HEK293 (cell line): ENCODE data around the gene DMD.

Experiments used
- CTCF ChIA-PET: fragments of 350-600 bp; formaldehyde crosslinking; extraction: SDS; loops from one replicate; lab custom pipeline; 2021; ENCODE audit warnings: antibody characterized with exemption; lab: Yijun Ruan, JAX
- POLR2A ChIA-PET: fragments of 300-600 bp; formaldehyde crosslinking; extraction: SDS; loops from one replicate; lab custom pipeline; 2020; ENCODE audit warnings: antibody characterized with exemption, inconsistent platforms; lab: Yijun Ruan, JAX
- H3K27ac ChIP-seq: fragments of 200-500 bp; sonication (Bioruptor generic); 2 replicates; pipeline ENCODE4 v1.5.1; 2014; ENCODE audit warnings: low read depth, low read length, control low read depth, inconsistent platforms; ENCODE audit errors: extremely low read depth
- H3K36me3 ChIP-seq, 2 experiments: fragments of 200-500 bp in 1 of 2; sonication (Bioruptor generic) in 1 of 2; 1 replicate in 1 of 2; 2 replicates in 1 of 2; pipeline ENCODE4 v1.5.1; 2014 to 2017; ENCODE audit warnings: inconsistent platforms in 2 of 2, low read length in 2 of 2; ENCODE audit not compliant: control insufficient read depth in 2 of 2, insufficient read depth in 1 of 2
- H3K4me1 ChIP-seq: fragments of 200-500 bp; sonication (Bioruptor generic); 2 replicates; pipeline ENCODE4 v1.5.1; 2014; ENCODE audit warnings: mild to moderate bottlenecking, low read length, inconsistent platforms; ENCODE audit not compliant: control insufficient read depth, insufficient read depth
- H3K4me3 ChIP-seq: 2 replicates; pipeline ENCODE4 v1.5.1; 2011; ENCODE audit warnings: low read depth, mild to moderate bottlenecking, control low read depth, low read length, moderate library complexity
- H3K9me3 ChIP-seq: fragments of 200-500 bp; sonication (Bioruptor generic); 2 replicates; pipeline ENCODE4 v1.5.1; 2014; ENCODE audit warnings: low read depth, low read length, inconsistent platforms; ENCODE audit not compliant: control insufficient read depth, insufficient read depth
- KLF16 ChIP-seq: fragments of 450-650 bp; formaldehyde crosslinking; IDR thresholded peaks from 2 replicates; pipeline ENCODE4 v1.5.1; 2017; ENCODE audit warnings: missing biosample characterization, missing genetic modification characterization
- SALL2 ChIP-seq: fragments of 450-650 bp; formaldehyde crosslinking; IDR thresholded peaks from 2 replicates; pipeline ENCODE4 v1.5.0; 2017; ENCODE audit warnings: missing biosample characterization, mild to moderate bottlenecking, missing genetic modification characterization, borderline replicate concordance
- ZBTB8A ChIP-seq: fragments of 450-650 bp; formaldehyde crosslinking; IDR thresholded peaks from 2 replicates; pipeline ENCODE4 v1.5.1; 2016; ENCODE audit warnings: missing biosample characterization, missing genetic modification characterization
- ZNF132 ChIP-seq: fragments of 450-650 bp; formaldehyde crosslinking; IDR thresholded peaks from 2 replicates; pipeline ENCODE4 v1.5.1; 2017; ENCODE audit warnings: missing biosample characterization, missing genetic modification characterization, borderline replicate concordance
- ZNF140 ChIP-seq: fragments of 450-650 bp; formaldehyde crosslinking; IDR thresholded peaks from 2 replicates; pipeline ENCODE4 v1.5.1; 2016; ENCODE audit warnings: missing biosample characterization, missing genetic modification characterization
- ZNF221 ChIP-seq: fragments of 450-650 bp; formaldehyde crosslinking; IDR thresholded peaks from 2 replicates; pipeline ENCODE4 v1.5.1; 2017; ENCODE audit warnings: missing biosample characterization, missing genetic modification characterization, borderline replicate concordance
- ZNF266 ChIP-seq: fragments of 450-650 bp; formaldehyde crosslinking; IDR thresholded peaks from 2 replicates; pipeline ENCODE4 v1.5.1; 2016; ENCODE audit warnings: missing biosample characterization, missing genetic modification characterization, low read depth
- ZNF350 ChIP-seq: fragments of 450-650 bp; formaldehyde crosslinking; IDR thresholded peaks from 2 replicates; pipeline ENCODE4 v1.5.0; 2017; ENCODE audit warnings: missing biosample characterization, mild to moderate bottlenecking, missing genetic modification characterization
- ZNF529 ChIP-seq: fragments of 450-650 bp; formaldehyde crosslinking; IDR thresholded peaks from 2 replicates; pipeline ENCODE4 v1.5.1; 2017; ENCODE audit warnings: missing genetic modification characterization, missing biosample characterization; ENCODE audit not compliant: insufficient replicate concordance
- ZNF629 ChIP-seq: fragments of 450-650 bp; formaldehyde crosslinking; IDR thresholded peaks from 2 replicates; pipeline ENCODE4 v1.5.1; 2017; ENCODE audit warnings: missing biosample characterization, missing genetic modification characterization
- TF ChIP-seq, protein P1 (sequence below): fragments of 450-650 bp; formaldehyde crosslinking; IDR thresholded peaks from 2 replicates; pipeline ENCODE4 v1.5.1; 2016; ENCODE audit warnings: missing biosample characterization, missing genetic modification characterization
- TF ChIP-seq, protein P2 (sequence below): fragments of 450-650 bp; formaldehyde crosslinking; IDR thresholded peaks from 2 replicates; pipeline ENCODE4 v1.5.1; 2016; ENCODE audit warnings: missing biosample characterization, missing genetic modification characterization
- TF ChIP-seq, protein P3 (sequence below): fragments of 450-650 bp; formaldehyde crosslinking; IDR thresholded peaks from 2 replicates; pipeline ENCODE4 v1.5.0; 2017; ENCODE audit warnings: missing biosample characterization, missing genetic modification characterization, borderline replicate concordance
- TF ChIP-seq, protein P4 (sequence below): fragments of 450-650 bp; formaldehyde crosslinking; IDR thresholded peaks from 2 replicates; pipeline ENCODE4 v1.5.1; 2016; ENCODE audit warnings: missing biosample characterization, missing genetic modification characterization
- TF ChIP-seq, protein P5 (sequence below): fragments of 450-650 bp; formaldehyde crosslinking; IDR thresholded peaks from 2 replicates; pipeline ENCODE4 v1.5.1; 2016; ENCODE audit warnings: missing biosample characterization, missing genetic modification characterization, borderline replicate concordance

Gene DMD

DNA sequence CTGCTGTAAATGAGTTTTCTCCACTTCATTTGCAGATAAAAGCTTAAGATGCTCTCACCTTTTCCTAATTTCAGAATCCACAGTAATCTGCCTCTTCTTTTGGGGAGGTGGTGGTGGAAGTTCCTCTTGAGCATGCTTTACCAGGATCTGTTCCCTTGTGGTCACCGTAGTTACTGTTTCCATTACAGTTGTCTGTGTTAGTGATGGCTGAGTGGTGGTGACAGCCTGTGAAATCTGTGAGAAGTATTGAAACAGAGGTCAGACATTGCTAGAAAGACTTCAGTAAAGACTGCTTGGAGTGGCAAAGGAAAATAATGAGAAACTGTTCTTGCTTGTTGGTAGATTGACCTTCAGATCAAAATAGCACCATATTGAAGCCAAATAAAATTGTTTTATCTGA, 666.2 kb downstream of the DMD start (continued):
- TF ChIP-seq ZNF266 (tag by site-specific recombination), result no peak
- TF ChIP-seq ZNF221 (tag by site-specific recombination), result no peak
- no peak for TF ChIP-seq ZNF140 (tag by site-specific recombination)
- TF ChIP-seq ZNF132 (tag by site-specific recombination), result no peak
- TF ChIP-seq ZBTB8A (tag by site-specific recombination), result no peak
- TF ChIP-seq ZNF529 (tag by site-specific recombination), result no peak
- TF ChIP-seq ZNF629, result no peak
- TF ChIP-seq SALL2 (tag by site-specific recombination), result no peak
- TF ChIP-seq, protein P1, sequence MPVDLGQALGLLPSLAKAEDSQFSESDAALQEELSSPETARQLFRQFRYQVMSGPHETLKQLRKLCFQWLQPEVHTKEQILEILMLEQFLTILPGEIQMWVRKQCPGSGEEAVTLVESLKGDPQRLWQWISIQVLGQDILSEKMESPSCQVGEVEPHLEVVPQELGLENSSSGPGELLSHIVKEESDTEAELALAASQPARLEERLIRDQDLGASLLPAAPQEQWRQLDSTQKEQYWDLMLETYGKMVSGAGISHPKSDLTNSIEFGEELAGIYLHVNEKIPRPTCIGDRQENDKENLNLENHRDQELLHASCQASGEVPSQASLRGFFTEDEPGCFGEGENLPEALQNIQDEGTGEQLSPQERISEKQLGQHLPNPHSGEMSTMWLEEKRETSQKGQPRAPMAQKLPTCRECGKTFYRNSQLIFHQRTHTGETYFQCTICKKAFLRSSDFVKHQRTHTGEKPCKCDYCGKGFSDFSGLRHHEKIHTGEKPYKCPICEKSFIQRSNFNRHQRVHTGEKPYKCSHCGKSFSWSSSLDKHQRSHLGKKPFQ (tag by site-specific recombination), result no peak
- TF ChIP-seq, protein P2, sequence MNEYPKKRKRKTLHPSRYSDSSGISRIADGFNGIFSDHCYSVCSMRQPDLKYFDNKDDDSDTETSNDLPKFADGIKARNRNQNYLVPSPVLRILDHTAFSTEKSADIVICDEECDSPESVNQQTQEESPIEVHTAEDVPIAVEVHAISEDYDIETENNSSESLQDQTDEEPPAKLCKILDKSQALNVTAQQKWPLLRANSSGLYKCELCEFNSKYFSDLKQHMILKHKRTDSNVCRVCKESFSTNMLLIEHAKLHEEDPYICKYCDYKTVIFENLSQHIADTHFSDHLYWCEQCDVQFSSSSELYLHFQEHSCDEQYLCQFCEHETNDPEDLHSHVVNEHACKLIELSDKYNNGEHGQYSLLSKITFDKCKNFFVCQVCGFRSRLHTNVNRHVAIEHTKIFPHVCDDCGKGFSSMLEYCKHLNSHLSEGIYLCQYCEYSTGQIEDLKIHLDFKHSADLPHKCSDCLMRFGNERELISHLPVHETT (tag by site-specific recombination), result no peak

DNA sequence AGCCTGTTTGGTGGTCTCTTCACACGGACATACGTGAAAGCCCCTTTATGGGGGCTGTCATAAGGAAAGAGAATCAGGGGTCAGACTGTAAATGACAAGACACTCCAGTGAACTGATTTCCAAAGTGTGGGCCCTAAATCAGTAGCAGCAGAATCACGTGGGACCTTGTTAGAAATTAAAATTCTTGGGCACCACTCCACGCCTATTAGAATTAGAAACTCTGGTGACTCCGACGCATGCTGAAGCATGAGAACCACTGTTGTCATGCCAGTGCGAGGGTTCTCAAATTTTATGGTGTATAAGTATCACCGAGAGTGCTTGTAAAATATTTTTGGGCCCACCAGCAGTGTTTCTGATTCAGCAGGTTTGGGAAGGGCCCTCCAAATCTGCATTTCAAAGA, 672.8 kb downstream of the DMD start:
- Histone ChIP-seq H3K9me3 (no peaks in the 10 kb centered on the region), H3K4me3 (no peak overlapping the region), H3K4me1 (no peaks in the 10 kb centered on the region), H3K27ac (no peak overlapping the region), H3K36me3 (no peaks in the 10 kb centered on the region)
- TF ChIP-seq SALL2 (tag by site-specific recombination) (no peak), ZNF350 (no peak), KLF16 (tag by site-specific recombination) (no peak), ZNF140 (tag by site-specific recombination) (no peak)
- TF ChIP-seq, protein P3, sequence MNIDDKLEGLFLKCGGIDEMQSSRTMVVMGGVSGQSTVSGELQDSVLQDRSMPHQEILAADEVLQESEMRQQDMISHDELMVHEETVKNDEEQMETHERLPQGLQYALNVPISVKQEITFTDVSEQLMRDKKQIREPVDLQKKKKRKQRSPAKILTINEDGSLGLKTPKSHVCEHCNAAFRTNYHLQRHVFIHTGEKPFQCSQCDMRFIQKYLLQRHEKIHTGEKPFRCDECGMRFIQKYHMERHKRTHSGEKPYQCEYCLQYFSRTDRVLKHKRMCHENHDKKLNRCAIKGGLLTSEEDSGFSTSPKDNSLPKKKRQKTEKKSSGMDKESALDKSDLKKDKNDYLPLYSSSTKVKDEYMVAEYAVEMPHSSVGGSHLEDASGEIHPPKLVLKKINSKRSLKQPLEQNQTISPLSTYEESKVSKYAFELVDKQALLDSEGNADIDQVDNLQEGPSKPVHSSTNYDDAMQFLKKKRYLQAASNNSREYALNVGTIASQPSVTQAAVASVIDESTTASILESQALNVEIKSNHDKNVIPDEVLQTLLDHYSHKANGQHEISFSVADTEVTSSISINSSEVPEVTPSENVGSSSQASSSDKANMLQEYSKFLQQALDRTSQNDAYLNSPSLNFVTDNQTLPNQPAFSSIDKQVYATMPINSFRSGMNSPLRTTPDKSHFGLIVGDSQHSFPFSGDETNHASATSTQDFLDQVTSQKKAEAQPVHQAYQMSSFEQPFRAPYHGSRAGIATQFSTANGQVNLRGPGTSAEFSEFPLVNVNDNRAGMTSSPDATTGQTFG (tag by site-specific recombination), result no peak
- TF ChIP-seq, protein P4, sequence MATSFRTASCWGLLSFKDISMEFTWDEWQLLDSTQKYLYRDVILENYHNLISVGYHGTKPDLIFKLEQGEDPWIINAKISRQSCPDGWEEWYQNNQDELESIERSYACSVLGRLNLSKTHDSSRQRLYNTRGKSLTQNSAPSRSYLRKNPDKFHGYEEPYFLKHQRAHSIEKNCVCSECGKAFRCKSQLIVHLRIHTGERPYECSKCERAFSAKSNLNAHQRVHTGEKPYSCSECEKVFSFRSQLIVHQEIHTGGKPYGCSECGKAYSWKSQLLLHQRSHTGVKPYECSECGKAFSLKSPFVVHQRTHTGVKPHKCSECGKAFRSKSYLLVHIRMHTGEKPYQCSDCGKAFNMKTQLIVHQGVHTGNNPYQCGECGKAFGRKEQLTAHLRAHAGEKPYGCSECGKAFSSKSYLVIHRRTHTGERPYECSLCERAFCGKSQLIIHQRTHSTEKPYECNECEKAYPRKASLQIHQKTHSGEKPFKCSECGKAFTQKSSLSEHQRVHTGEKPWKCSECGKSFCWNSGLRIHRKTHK (tag by site-specific recombination), result no peak
- TF ChIP-seq, protein P5, sequence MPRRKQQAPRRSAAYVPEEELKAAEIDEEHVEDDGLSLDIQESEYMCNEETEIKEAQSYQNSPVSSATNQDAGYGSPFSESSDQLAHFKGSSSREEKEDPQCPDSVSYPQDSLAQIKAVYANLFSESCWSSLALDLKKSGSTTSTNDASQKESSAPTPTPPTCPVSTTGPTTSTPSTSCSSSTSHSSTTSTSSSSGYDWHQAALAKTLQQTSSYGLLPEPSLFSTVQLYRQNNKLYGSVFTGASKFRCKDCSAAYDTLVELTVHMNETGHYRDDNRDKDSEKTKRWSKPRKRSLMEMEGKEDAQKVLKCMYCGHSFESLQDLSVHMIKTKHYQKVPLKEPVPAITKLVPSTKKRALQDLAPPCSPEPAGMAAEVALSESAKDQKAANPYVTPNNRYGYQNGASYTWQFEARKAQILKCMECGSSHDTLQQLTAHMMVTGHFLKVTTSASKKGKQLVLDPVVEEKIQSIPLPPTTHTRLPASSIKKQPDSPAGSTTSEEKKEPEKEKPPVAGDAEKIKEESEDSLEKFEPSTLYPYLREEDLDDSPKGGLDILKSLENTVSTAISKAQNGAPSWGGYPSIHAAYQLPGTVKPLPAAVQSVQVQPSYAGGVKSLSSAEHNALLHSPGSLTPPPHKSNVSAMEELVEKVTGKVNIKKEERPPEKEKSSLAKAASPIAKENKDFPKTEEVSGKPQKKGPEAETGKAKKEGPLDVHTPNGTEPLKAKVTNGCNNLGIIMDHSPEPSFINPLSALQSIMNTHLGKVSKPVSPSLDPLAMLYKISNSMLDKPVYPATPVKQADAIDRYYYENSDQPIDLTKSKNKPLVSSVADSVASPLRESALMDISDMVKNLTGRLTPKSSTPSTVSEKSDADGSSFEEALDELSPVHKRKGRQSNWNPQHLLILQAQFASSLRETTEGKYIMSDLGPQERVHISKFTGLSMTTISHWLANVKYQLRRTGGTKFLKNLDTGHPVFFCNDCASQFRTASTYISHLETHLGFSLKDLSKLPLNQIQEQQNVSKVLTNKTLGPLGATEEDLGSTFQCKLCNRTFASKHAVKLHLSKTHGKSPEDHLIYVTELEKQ (tag by site-specific recombination), result no peak
- ChIA-PET POLR2A (no interaction called here), CTCF (no interaction called here)
